Activated T-helper 1 cell treated with anti-CD3 and anti-CD28 coated beads, Interleukin-12 subunit alpha, Interleukin-12 subunit beta, Interleukin-2, Interleukin-4 antibody, amounts not matched to agents 30 ng/mL and 10 ng/mL and 1 ng/mL, durations not matched to agents 14 hours and 24 hours and 36 hours (primary cell): Measurements from ENCODE around the gene C1QTNF6. TPM values are rescaled to one million over a fixed set of nuclear protein-coding genes. Genes with fewer than 3 reads are reported as not detected.
"Not testable (repeated sequence)": the region's sequence is repeated elsewhere in the genome, so short reads cannot be mapped to it uniquely, and the experiment has no call there.

ENCODE experiments used
- DNase-seq: peaks from one replicate; pipeline ENCODE4 v3.0.0; 2021; ENCODE audit warnings: low spot score
- H3K27ac Mint-ChIP-seq: one replicate; pipeline ENCODE4 v1.8.0; 2021; ENCODE audit warnings: mild to moderate bottlenecking, mixed read lengths
- H3K27me3 Mint-ChIP-seq: one replicate; pipeline ENCODE4 v1.8.0; 2022; ENCODE audit warnings: mild to moderate bottlenecking, moderate library complexity, mixed read lengths; ENCODE audit not compliant: insufficient read depth
- H3K36me3 Mint-ChIP-seq: one replicate; pipeline ENCODE4 v1.8.0; 2021; ENCODE audit warnings: low read depth, mixed read lengths
- H3K4me1 Mint-ChIP-seq: one replicate; pipeline ENCODE4 v1.8.0; 2021; ENCODE audit warnings: low read depth, mixed read lengths
- H3K4me3 Mint-ChIP-seq: one replicate; pipeline ENCODE4 v1.8.0; 2021; ENCODE audit warnings: mild to moderate bottlenecking, moderate library complexity, mixed read lengths
- H3K9me3 Mint-ChIP-seq: one replicate; pipeline ENCODE4 v1.8.0; 2021; ENCODE audit warnings: mixed read lengths
- intact Hi-C: fragments of 100-400 bp; cut with micrococcal nuclease; formaldehyde crosslinking; loops from one replicate; pipeline ENCODE4 v1.15.1; 2024
- total RNA-seq: library from RNA; stranded (reverse); gene quantifications from 2 replicates; pipeline ENCODE4 v1.2.3, GENCODE V29; 2022

C1QTNF6 gene
- total RNA-seq, 1 donor from 2014 or later, result 4.9 TPM

GRCh38 chr22:37170689-37171405, 17.2 kb downstream of the C1QTNF6 start:
- H3K4me1 Mint-ChIP-seq, result peaks cover 45% of the 10 kb centered on the region
- H3K36me3 Mint-ChIP-seq, H3K4me3 Mint-ChIP-seq, DNase-seq, H3K9me3 Mint-ChIP-seq, intact Hi-C loops: not testable (repeated sequence)
- peaks cover 17% of the 10 kb centered on the region for H3K27me3 Mint-ChIP-seq
- H3K27ac Mint-ChIP-seq, result peak overlapping the region; percentile 11

- no peak for DNase-seq
- Mint-ChIP-seq H3K4me1 (peaks cover 45% of the 10 kb centered on the region), H3K27me3 (peaks cover 17% of the 10 kb centered on the region), H3K36me3 (peaks cover 4% of the 10 kb centered on the region), H3K9me3 (peaks cover 6% of the 10 kb centered on the region), H3K4me3 (no peak overlapping the region), H3K27ac (peak overlapping the region; percentile 25)
- intact Hi-C loops, result no loop called here
These were observed 17.9 kb downstream of the C1QTNF6 start for GRCh38 chr22:37169947-37170688.

GRCh38 chr22:37169406-37169805, 18.6 kb downstream of the C1QTNF6 start:
- H3K4me1 Mint-ChIP-seq, result peaks cover 51% of the 10 kb centered on the region

GRCh38 chr22:37167981-37168647, 19.9 kb downstream of the C1QTNF6 start:
- Mint-ChIP-seq H3K4me1 (peaks cover 64% of the 10 kb centered on the region), H3K27ac (peak overlapping the region; percentile 46), H3K4me3 (peak overlapping the region; percentile 32), H3K36me3 (peaks cover 4% of the 10 kb centered on the region), H3K27me3 (peaks cover 6% of the 10 kb centered on the region), H3K9me3 (peaks cover 6% of the 10 kb centered on the region)
- intact Hi-C loops, result no loop called here
- DNase-seq, result no peak

More at GRCh38 chr22:37169406-37169805, 18.6 kb downstream of the C1QTNF6 start:
- peaks cover 13% of the 10 kb centered on the region for H3K27me3 Mint-ChIP-seq
- no peak overlapping the region for H3K4me3 Mint-ChIP-seq
- intact Hi-C loops, result no loop called here
- no peak for DNase-seq
- H3K36me3 Mint-ChIP-seq, result peaks cover 4% of the 10 kb centered on the region
- H3K27ac Mint-ChIP-seq, result peak overlapping the region; percentile 25
- peaks cover 6% of the 10 kb centered on the region for H3K9me3 Mint-ChIP-seq

- DNase-seq, result no peak
- peaks cover 6% of the 10 kb centered on the region for H3K27me3 Mint-ChIP-seq
- peak overlapping the region; percentile 42 for H3K4me3 Mint-ChIP-seq
- H3K27ac Mint-ChIP-seq, result peak overlapping the region; percentile 46
- intact Hi-C loops, result no loop called here
- H3K36me3 Mint-ChIP-seq, result peaks cover 4% of the 10 kb centered on the region
- H3K9me3 Mint-ChIP-seq, result peaks cover 6% of the 10 kb centered on the region
- H3K4me1 Mint-ChIP-seq, result peaks cover 71% of the 10 kb centered on the region
These were observed 20.7 kb downstream of the C1QTNF6 start for GRCh38 chr22:37167176-37167980.

- DNase-seq, result peak; percentile 72
- Mint-ChIP-seq H3K27me3 (peaks cover 4% of the 10 kb centered on the region), H3K4me3 (peak overlapping the region; percentile 75), H3K27ac (peak overlapping the region; percentile 69), H3K4me1 (peaks cover 78% of the 10 kb centered on the region), H3K9me3 (peaks cover 6% of the 10 kb centered on the region), H3K36me3 (peaks cover 4% of the 10 kb centered on the region)
- intact Hi-C loops, result loop anchor here (1.0 kb wide), 2 partner anchors 32 to 88 kb away; no protein-coding TSS in a partner anchor
These were observed 21.4 kb downstream of the C1QTNF6 start for GRCh38 chr22:37166675-37167066.

- Mint-ChIP-seq H3K36me3 (peaks cover 4% of the 10 kb centered on the region), H3K27me3 (peaks cover 3% of the 10 kb centered on the region), H3K4me1 (peaks cover 80% of the 10 kb centered on the region), H3K4me3 (peak overlapping the region; percentile 75), H3K9me3 (peaks cover 9% of the 10 kb centered on the region), H3K27ac (peak overlapping the region; percentile 69)
- DNase-seq, result no peak
- intact Hi-C loops, result loop anchor here (1.0 kb wide), 2 partner anchors 32 to 88 kb away; no protein-coding TSS in a partner anchor
These were observed 21.9 kb downstream of the C1QTNF6 start for GRCh38 chr22:37165940-37166674.

GRCh38 chr22:37165066-37165465, 23.0 kb downstream of the C1QTNF6 start:
- Mint-ChIP-seq H3K9me3 (peaks cover 11% of the 10 kb centered on the region), H3K4me1 (peaks cover 78% of the 10 kb centered on the region), H3K27ac (peak overlapping the region; percentile 94), H3K4me3 (no peak overlapping the region), H3K27me3 (peaks cover 3% of the 10 kb centered on the region), H3K36me3 (peaks cover 4% of the 10 kb centered on the region)
- intact Hi-C loops, result no loop called here
- no peak for DNase-seq

- H3K27me3 Mint-ChIP-seq, result no peaks in the 10 kb centered on the region
- H3K4me1 Mint-ChIP-seq, result peaks cover 72% of the 10 kb centered on the region
These were observed 23.6 kb downstream of the C1QTNF6 start for GRCh38 chr22:37164505-37164887.

GRCh38 chr22:37163575-37164504, 24.2 kb downstream of the C1QTNF6 start:
- H3K36me3 Mint-ChIP-seq, result peaks cover under 1% of the 10 kb centered on the region
- intact Hi-C loops, result loop anchor here (1.0 to 2.0 kb wide), 2 partner anchors 66 to 303 kb away; partner anchors contain the start of gene NCF4
- H3K9me3 Mint-ChIP-seq, result peaks cover 5% of the 10 kb centered on the region
- peak overlapping the region; percentile 59 for H3K4me3 Mint-ChIP-seq
- no peaks in the 10 kb centered on the region for H3K27me3 Mint-ChIP-seq
- H3K27ac Mint-ChIP-seq, result peak overlapping the region; percentile 95
- H3K4me1 Mint-ChIP-seq, result peaks cover 74% of the 10 kb centered on the region
- peak; percentile 48 for DNase-seq

More at GRCh38 chr22:37164505-37164887, 23.6 kb downstream of the C1QTNF6 start:
- H3K4me3 Mint-ChIP-seq, result peak overlapping the region; percentile 64
- no peak for DNase-seq
- peak overlapping the region; percentile 94 for H3K27ac Mint-ChIP-seq
- H3K36me3 Mint-ChIP-seq, result peaks cover 4% of the 10 kb centered on the region
- peaks cover 6% of the 10 kb centered on the region for H3K9me3 Mint-ChIP-seq
- intact Hi-C loops, result no loop called here

- peak overlapping the region; percentile 95 for H3K27ac Mint-ChIP-seq
- H3K4me1 Mint-ChIP-seq, result peaks cover 74% of the 10 kb centered on the region
- DNase-seq, result no peak
- peaks cover 5% of the 10 kb centered on the region for H3K9me3 Mint-ChIP-seq
- H3K36me3 Mint-ChIP-seq, result no peaks in the 10 kb centered on the region
- no peaks in the 10 kb centered on the region for H3K27me3 Mint-ChIP-seq
- intact Hi-C loops, result loop anchor here (1.0 to 2.0 kb wide), 2 partner anchors 67 to 302 kb away; partner anchors contain the start of gene NCF4
- H3K4me3 Mint-ChIP-seq, result peak overlapping the region; percentile 52
These were observed 25.0 kb downstream of the C1QTNF6 start for GRCh38 chr22:37163096-37163489.
